H9 (cell line): Measurements from ENCODE around the gene PLEKHA8. TPM values are rescaled to one million over a fixed set of nuclear protein-coding genes. Genes with fewer than 3 reads are reported as not detected.

Experiments
- DNase-seq: peaks from one replicate; pipeline ENCODE4 v3.0.0-alpha.2; 2017
- H2AFZ ChIP-seq: one replicate; pipeline ENCODE4 v1.6.1; 2013; ENCODE audit warnings: mild to moderate bottlenecking, low read length, control low read depth, moderate library complexity
- H2AK5ac ChIP-seq: 2 replicates; pipeline ENCODE4 v1.6.1; 2013; ENCODE audit warnings: low read length, control low read depth, mixed read lengths; ENCODE audit not compliant: insufficient read length
- H2BK120ac ChIP-seq: one replicate; pipeline ENCODE4 v1.6.1; 2013; ENCODE audit warnings: low read depth, mild to moderate bottlenecking, low read length, control low read depth, inconsistent platforms; ENCODE audit not compliant: poor library complexity, severe bottlenecking
- H2BK12ac ChIP-seq: 2 replicates; pipeline ENCODE4 v1.6.1; 2013; ENCODE audit warnings: low read length, control low read depth, mixed read lengths, low read depth; ENCODE audit not compliant: insufficient read length
- H2BK15ac ChIP-seq: 2 replicates; pipeline ENCODE4 v1.6.1; 2013; ENCODE audit warnings: low read depth, low read length, control low read depth
- H2BK20ac ChIP-seq: one replicate; pipeline ENCODE4 v1.6.1; 2013; ENCODE audit warnings: low read depth, mild to moderate bottlenecking, low read length, control low read depth, inconsistent platforms; ENCODE audit not compliant: poor library complexity, severe bottlenecking
- H2BK5ac ChIP-seq: 2 replicates; pipeline ENCODE4 v1.6.1; 2013; ENCODE audit warnings: low read length, control low read depth, mixed read lengths; ENCODE audit not compliant: insufficient read length
- H3K14ac ChIP-seq: 2 replicates; pipeline ENCODE4 v1.6.1; 2013; ENCODE audit warnings: low read length, control low read depth; ENCODE audit not compliant: insufficient read depth
- H3K18ac ChIP-seq: 2 replicates; pipeline ENCODE4 v1.6.1; 2013; ENCODE audit warnings: low read depth, mild to moderate bottlenecking, mixed read lengths, low read length, control low read depth; ENCODE audit not compliant: insufficient read length
- H3K23ac ChIP-seq: 2 replicates; pipeline ENCODE4 v1.6.1; 2013; ENCODE audit warnings: low read length, control low read depth, mixed read lengths, low read depth; ENCODE audit not compliant: insufficient read length
- H3K23me2 ChIP-seq: 2 replicates; pipeline ENCODE4 v1.6.1; 2013; ENCODE audit warnings: low read depth, mild to moderate bottlenecking, mixed read lengths, low read length, control low read depth; ENCODE audit not compliant: insufficient read length, poor library complexity, severe bottlenecking
- H3K27ac ChIP-seq: 2 replicates; pipeline ENCODE4 v1.5.1; 2013; ENCODE audit warnings: low read length, control low read depth, mixed read lengths, low read depth; ENCODE audit not compliant: insufficient read length
- H3K27me3 ChIP-seq: 2 replicates; pipeline ENCODE4 v1.6.1; 2013; ENCODE audit warnings: low read length, control low read depth, inconsistent platforms; ENCODE audit not compliant: insufficient read depth
- H3K4ac ChIP-seq: 2 replicates; pipeline ENCODE4 v1.6.1; 2013; ENCODE audit warnings: low read depth, mild to moderate bottlenecking, control low read depth, inconsistent platforms, low read length, moderate library complexity
- H3K4me1 ChIP-seq: 2 replicates; pipeline ENCODE4 v1.6.1; 2013; ENCODE audit warnings: low read length, control low read depth, inconsistent platforms; ENCODE audit not compliant: insufficient read depth
- H3K4me2 ChIP-seq: 2 replicates; pipeline ENCODE4 v1.6.1; 2013; ENCODE audit warnings: low read length, control low read depth, mixed read lengths; ENCODE audit not compliant: insufficient read length, insufficient read depth
- H3K56ac ChIP-seq: 2 replicates; pipeline ENCODE4 v1.6.1; 2013; ENCODE audit warnings: low read depth, mild to moderate bottlenecking, mixed read lengths, low read length, control low read depth; ENCODE audit not compliant: insufficient read length
- H3K79me1 ChIP-seq: 2 replicates; pipeline ENCODE4 v1.6.1; 2013; ENCODE audit warnings: low read depth, mild to moderate bottlenecking, moderate library complexity, low read length, control low read depth, inconsistent platforms; ENCODE audit not compliant: insufficient read depth, poor library complexity, severe bottlenecking
- H3K79me2 ChIP-seq: 2 replicates; pipeline ENCODE4 v1.6.1; 2013; ENCODE audit warnings: low read length, control low read depth, inconsistent platforms; ENCODE audit not compliant: insufficient read depth
- H3K9ac ChIP-seq: 2 replicates; pipeline ENCODE4 v1.6.1; 2013; ENCODE audit warnings: low read length, control low read depth, mixed read lengths; ENCODE audit not compliant: insufficient read length; ENCODE audit errors: extremely low read depth
- H3K9me3 ChIP-seq: one replicate; pipeline ENCODE4 v1.6.1; 2013; ENCODE audit warnings: low read depth, low read length, inconsistent platforms; ENCODE audit not compliant: control insufficient read depth
- H3T11ph ChIP-seq: one replicate; pipeline ENCODE4 v1.6.1; 2013; ENCODE audit warnings: mild to moderate bottlenecking, low read length, control low read depth, inconsistent platforms
- H4K20me1 ChIP-seq: one replicate; pipeline ENCODE4 v1.6.1; 2013; ENCODE audit not compliant: control insufficient read depth, insufficient read length, insufficient read depth
- H4K5ac ChIP-seq: 2 replicates; pipeline ENCODE4 v1.6.1; 2013; ENCODE audit warnings: low read depth, mild to moderate bottlenecking, mixed read lengths, low read length, control low read depth; ENCODE audit not compliant: insufficient read length
- H4K8ac ChIP-seq: replicated peaks from 2 replicates; pipeline ENCODE4 v1.6.1; 2013; ENCODE audit warnings: low read length, control low read depth, mixed read lengths, low read depth; ENCODE audit not compliant: insufficient read length
- H4K91ac ChIP-seq: 2 replicates; pipeline ENCODE4 v1.6.1; 2013; ENCODE audit warnings: low read depth, mild to moderate bottlenecking, moderate library complexity, mixed read lengths, low read length, control low read depth; ENCODE audit not compliant: insufficient read length
- H3K27ac Mint-ChIP-seq, 3 experiments: 2 replicates in 2 of 3; 3 replicates in 1 of 3; pipeline ENCODE4 v1.8.0; 2020 to 2021; ENCODE audit warnings: mixed read lengths in 3 of 3, mild to moderate bottlenecking in 1 of 3, moderate library complexity in 1 of 3
- H3K27me3 Mint-ChIP-seq: 2 replicates; pipeline ENCODE4 v1.8.0; 2021; ENCODE audit warnings: low read depth, mild to moderate bottlenecking, moderate library complexity, mixed read lengths
- H3K36me3 Mint-ChIP-seq, 3 experiments: 2 replicates in 2 of 3; 3 replicates in 1 of 3; pipeline ENCODE4 v1.8.0; 2020 to 2021; ENCODE audit warnings: low read depth in 3 of 3, mixed read lengths in 3 of 3; ENCODE audit not compliant: insufficient read depth in 1 of 3
- H3K4me1 Mint-ChIP-seq, 2 experiments: 2 replicates each; pipeline ENCODE4 v1.8.0; 2020; ENCODE audit warnings: mixed read lengths in 2 of 2
- H3K4me3 Mint-ChIP-seq, 2 experiments: 2 replicates in 1 of 2; 3 replicates in 1 of 2; pipeline ENCODE4 v1.8.0; 2020 to 2021; ENCODE audit warnings: mild to moderate bottlenecking in 2 of 2, mixed read lengths in 2 of 2, moderate library complexity in 1 of 2
- H3K9me3 Mint-ChIP-seq, 2 experiments: 2 replicates in 1 of 2; 3 replicates in 1 of 2; pipeline ENCODE4 v1.8.0; 2020; ENCODE audit warnings: mild to moderate bottlenecking in 2 of 2, mixed read lengths in 2 of 2, moderate library complexity in 1 of 2
- CTCF ChIP-seq: fragments of 200-600 bp; sonication (generic); conservative IDR thresholded peaks from 3 replicates; pipeline ENCODE4 v1.8.0; 2021; ENCODE audit warnings: antibody characterized with exemption, mild to moderate bottlenecking
- WGBS: extraction: QIAGEN DNeasy Blood & Tissue Kit; methylation state at CpG from one replicate; pipeline ENCODE4 v1.1.7; 2013; ENCODE audit warnings: missing lambda C conversion rate, low lambda C conversion rate, mixed read lengths; ENCODE audit not compliant: insufficient read length; ENCODE audit errors: extremely low coverage; 5-methylcytosine and 5-hydroxymethylcytosine counted together
- total RNA-seq: library from RNA; stranded (reverse); gene quantifications from 2 replicates; pipeline ENCODE4 v1.2.1, GENCODE V29; 2021

Gene PLEKHA8
- total RNA-seq, 1 experiment from 2014 or later, result 37.0 TPM

GRCh38 chr7:30091491-30091912, 63.3 kb downstream of the PLEKHA8 start:
- Mint-ChIP-seq H3K9me3 (peaks cover 8 to 13% of the 10 kb centered on the region in 2 experiments), H3K4me3 (no peak overlapping the region), H3K27me3 (no peaks in the 10 kb centered on the region), H3K36me3 (peaks cover 9 to 23% (median 12%) of the 10 kb centered on the region in 3 experiments), H3K4me1 (peaks cover 9% of the 10 kb centered on the region in 2 experiments), H3K27ac (no peak overlapping the region)
- no peak overlapping the region for H3K56ac ChIP-seq
- DNase-seq, result no peak
- H3K27ac ChIP-seq, result no peak overlapping the region
- TF ChIP-seq CTCF, result no peak
- H4K20me1 ChIP-seq, result no peaks in the 10 kb centered on the region
- no peak overlapping the region for H3K4me2 ChIP-seq
- no peak overlapping the region for H3T11ph ChIP-seq
- H3K79me1 ChIP-seq, result no peaks in the 10 kb centered on the region
- H3K14ac ChIP-seq, result no peak overlapping the region
- H3K23ac ChIP-seq, result no peak overlapping the region
- H4K91ac ChIP-seq, result no peak overlapping the region
- H2AFZ ChIP-seq, result no peak overlapping the region
- no peak overlapping the region for H3K18ac ChIP-seq
- H2BK15ac ChIP-seq, result no peak overlapping the region
- H4K5ac ChIP-seq, result no peak overlapping the region
- H3K27me3 ChIP-seq, result no peaks in the 10 kb centered on the region
- H3K79me2 ChIP-seq, result no peaks in the 10 kb centered on the region
- no peak overlapping the region for H2BK5ac ChIP-seq
- H3K4me1 ChIP-seq, result no peaks in the 10 kb centered on the region; the same call in 1 of the 2 replicates
- no peak overlapping the region for H4K8ac ChIP-seq
- no CpG with 5 or more reads among the region's 2 CpGs for WGBS
- H3K23me2 ChIP-seq, result no peaks in the 10 kb centered on the region
- no peaks in the 10 kb centered on the region for H3K9me3 ChIP-seq
- H2BK20ac ChIP-seq, result no peak overlapping the region
- no peak overlapping the region for H3K4ac ChIP-seq
- H2AK5ac ChIP-seq, result no peak overlapping the region
- H2BK120ac ChIP-seq, result no peak overlapping the region
- no peak overlapping the region for H2BK12ac ChIP-seq
- no peak overlapping the region for H3K9ac ChIP-seq
